NCI-H345 (cell line): ENCODE data around the gene SETD7.
"Not testable (repeated sequence)": the region's sequence is repeated elsewhere in the genome, so short reads cannot be mapped to it uniquely, and the experiment has no call there.

Experiments
- DNase-seq: peaks from one replicate; lab custom pipeline; 2025; lab: John Stamatoyannopoulos, UW

SETD7 gene

GRCh38 chr4:139468756-139469155 is 87.3 kb downstream of the SETD7 start:
- not testable (repeated sequence) for DNase-seq

- no peak for DNase-seq
Measured at GRCh38 chr4:139465922-139466321, 90.1 kb downstream of the SETD7 start.

- DNase-seq = not testable (repeated sequence)
Measured at GRCh38 chr4:139464512-139464911, 91.5 kb downstream of the SETD7 start.

GRCh38 chr4:139461022-139461628 is 94.9 kb downstream of the SETD7 start:
- DNase-seq = no peak

GRCh38 chr4:139460565-139460964 is 95.5 kb downstream of the SETD7 start:
- DNase-seq = no peak

- DNase-seq = no peak
Measured at GRCh38 chr4:139458999-139459398, 97.0 kb downstream of the SETD7 start.

- no peak for DNase-seq
Measured at GRCh38 chr4:139458543-139458942, 97.5 kb downstream of the SETD7 start.

GRCh38 chr4:139457318-139457717 is 98.7 kb downstream of the SETD7 start:
- DNase-seq = no peak

- DNase-seq = no peak
Measured at GRCh38 chr4:139455126-139455538, 100.9 kb downstream of the SETD7 start.

- DNase-seq = peak; percentile 31
Measured at GRCh38 chr4:139454111-139455045, 101.6 kb downstream of the SETD7 start, which contains the start of gene RAB33B. RAB33B (plus strand) TSS chr4:139454121; CDS start chr4:139454196, 75 bp downstream.

- DNase-seq = peak; percentile 90
Measured at GRCh38 chr4:139453371-139454110, 102.5 kb downstream of the SETD7 start.

- DNase-seq = peak; percentile 57
Measured at GRCh38 chr4:139453041-139453370, 103.0 kb downstream of the SETD7 start.

GRCh38 chr4:139451997-139452396 is 104.0 kb downstream of the SETD7 start:
- no peak for DNase-seq

GRCh38 chr4:139450586-139450985 is 105.4 kb downstream of the SETD7 start:
- no peak for DNase-seq

- DNase-seq = not testable (repeated sequence)
Measured at GRCh38 chr4:139447078-139447477, 108.9 kb downstream of the SETD7 start.
